IMR-90 (cell line): ENCODE results near the gene TAGLN. TPM values are rescaled to one million over a fixed set of nuclear protein-coding genes. Genes with fewer than 3 reads are reported as not detected.

Experiments
- ATAC-seq: fragments of 200-7000 bp; cut with Tn5 transposase; 2 replicates; pipeline ENCODE4 v1.9.1; 2020; ENCODE audit warnings: low read depth, mild to moderate bottlenecking, moderate library complexity
- BruUV-seq: library from RNA; stranded (reverse); fragments of 400-500 nt; replicated peaks from 2 replicates; lab custom pipeline; 2021; lab: Mats Ljungman, UMichigan
- CTCF ChIA-PET: fragments of 300-600 bp; formaldehyde crosslinking; extraction: SDS; loops from one replicate; lab custom pipeline; 2021; ENCODE audit warnings: antibody characterized with exemption; lab: Yijun Ruan, JAX
- POLR2A ChIA-PET: fragments of 300-600 bp; sonication (Branson Sonifier 250); formaldehyde crosslinking; loops from one replicate; lab custom pipeline; 2022; ENCODE audit warnings: antibody characterized with exemption; ENCODE audit not compliant: unreplicated experiment; lab: Charles Lee
- DNase-seq: peaks from one replicate; pipeline ENCODE4 v3.0.0; 2013
- H2AFZ ChIP-seq: replicated peaks from 2 replicates; pipeline ENCODE3; 2013; ENCODE audit warnings: low read length, mild to moderate bottlenecking; ENCODE audit not compliant: poor library complexity
- H2AK5ac ChIP-seq: 2 replicates; pipeline ENCODE4 v1.6.1; 2013; ENCODE audit warnings: low read depth, low read length, inconsistent platforms
- H2AK9ac ChIP-seq: replicated peaks from 2 replicates; pipeline ENCODE3; 2013; ENCODE audit warnings: mild to moderate bottlenecking, low read depth, low read length, moderate library complexity; ENCODE audit not compliant: poor library complexity
- H2BK120ac ChIP-seq: 2 replicates; pipeline ENCODE4 v1.6.1; 2013; ENCODE audit warnings: low read depth, low read length, inconsistent platforms
- H2BK15ac ChIP-seq: 3 replicates; pipeline ENCODE4 v1.6.1; 2013; ENCODE audit warnings: low read depth, low read length, inconsistent platforms
- H2BK20ac ChIP-seq: 2 replicates; pipeline ENCODE4 v1.6.1; 2013; ENCODE audit warnings: low read depth, mild to moderate bottlenecking, inconsistent platforms, low read length, moderate library complexity
- H2BK5ac ChIP-seq: 2 replicates; pipeline ENCODE4 v1.6.1; 2013; ENCODE audit warnings: mild to moderate bottlenecking, low read depth, low read length, inconsistent platforms; ENCODE audit not compliant: poor library complexity, severe bottlenecking
- H3K14ac ChIP-seq: replicated peaks from 2 replicates; pipeline ENCODE4 v1.6.1; 2013; ENCODE audit warnings: low read depth, low read length, inconsistent platforms
- H3K18ac ChIP-seq: 2 replicates; pipeline ENCODE4 v1.6.1; 2013; ENCODE audit warnings: low read depth, low read length, control low read depth
- H3K23ac ChIP-seq: 2 replicates; pipeline ENCODE4 v1.6.1; 2013; ENCODE audit warnings: low read depth, low read length, inconsistent platforms
- H3K27ac ChIP-seq: 2 replicates; pipeline ENCODE4 v1.5.1; 2013; ENCODE audit warnings: mild to moderate bottlenecking, control low read depth, low read length; ENCODE audit not compliant: insufficient read depth
- H3K27me3 ChIP-seq: 2 replicates; pipeline ENCODE4 v1.6.1; 2013; ENCODE audit warnings: low read length; ENCODE audit not compliant: control insufficient read depth, insufficient read depth
- H3K36me3 ChIP-seq: 2 replicates; pipeline ENCODE4 v1.6.1; 2013; ENCODE audit warnings: low read length, mixed read lengths; ENCODE audit not compliant: control insufficient read depth, insufficient read depth
- H3K4ac ChIP-seq: 2 replicates; pipeline ENCODE4 v1.6.1; 2013; ENCODE audit warnings: low read depth, low read length, inconsistent platforms
- H3K4me1 ChIP-seq: 2 replicates; pipeline ENCODE4 v1.6.1; 2013; ENCODE audit warnings: low read length, mixed read lengths; ENCODE audit not compliant: control insufficient read depth, insufficient read depth
- H3K4me2 ChIP-seq: 2 replicates; pipeline ENCODE4 v1.6.1; 2013; ENCODE audit warnings: low read depth, mild to moderate bottlenecking, control low read depth, low read length, moderate library complexity
- H3K4me3 ChIP-seq: 2 replicates; pipeline ENCODE4 v1.5.1; 2013; ENCODE audit warnings: low read depth, mild to moderate bottlenecking, control low read depth, low read length, moderate library complexity; ENCODE audit not compliant: insufficient read depth
- H3K56ac ChIP-seq: 2 replicates; pipeline ENCODE4 v1.6.1; 2013; ENCODE audit warnings: low read length, inconsistent platforms; ENCODE audit not compliant: insufficient read depth; ENCODE audit errors: extremely low read depth
- H3K79me1 ChIP-seq, 2 experiments: 2 replicates each; pipeline ENCODE4 v1.6.1; 2013; ENCODE audit warnings: low read length in 2 of 2, inconsistent platforms in 1 of 2, low read depth in 1 of 2
- H3K9ac ChIP-seq: 2 replicates; pipeline ENCODE4 v1.6.1; 2013; ENCODE audit warnings: low read depth, low read length, control low read depth
- H3K9me1 ChIP-seq: 2 replicates; pipeline ENCODE4 v1.6.1; 2013; ENCODE audit warnings: low read length, inconsistent platforms; ENCODE audit not compliant: insufficient read depth
- H3K9me3 ChIP-seq: 2 replicates; pipeline ENCODE4 v1.6.1; 2013; ENCODE audit warnings: low read length; ENCODE audit not compliant: control insufficient read depth, insufficient read depth
- H4K20me1 ChIP-seq: 2 replicates; pipeline ENCODE4 v1.6.1; 2013; ENCODE audit warnings: low read length, inconsistent platforms; ENCODE audit not compliant: insufficient read depth
- H4K5ac ChIP-seq: 2 replicates; pipeline ENCODE4 v1.6.1; 2013; ENCODE audit warnings: mild to moderate bottlenecking, low read depth, low read length, control low read depth
- H4K8ac ChIP-seq, 2 experiments: 2 replicates each; pipeline ENCODE4 v1.6.1; 2013; ENCODE audit warnings: low read depth in 2 of 2, low read length in 2 of 2, control low read depth in 1 of 2, inconsistent platforms in 1 of 2
- H4K91ac ChIP-seq: 2 replicates; pipeline ENCODE4 v1.6.1; 2013; ENCODE audit warnings: low read depth, low read length, inconsistent platforms; ENCODE audit not compliant: insufficient read depth
- BHLHE40 ChIP-seq: fragments of 150-350 bp; IDR thresholded peaks from 2 replicates; pipeline ENCODE4 v1.6.1; 2016; ENCODE audit warnings: mild to moderate bottlenecking, low read depth, low read length
- CEBPB ChIP-seq: IDR thresholded peaks from 2 replicates; pipeline ENCODE4 v1.6.1; 2012; ENCODE audit warnings: low read depth, low read length, improper control_type of control experiment
- CHD1 ChIP-seq: IDR thresholded peaks from 2 replicates; pipeline ENCODE4 v1.6.1; 2012; ENCODE audit warnings: low read depth, low read length, improper control_type of control experiment
- CTCF ChIP-seq: conservative IDR thresholded peaks from 2 replicates; pipeline ENCODE4 v1.5.1; 2012; ENCODE audit warnings: mild to moderate bottlenecking, low read depth, low read length, improper control_type of control experiment
- ELK1 ChIP-seq: fragments of 150-350 bp; IDR thresholded peaks from 2 replicates; pipeline ENCODE4 v1.6.1; 2016; ENCODE audit warnings: low read depth, mild to moderate bottlenecking, low read length, moderate library complexity, borderline replicate concordance
- FOS ChIP-seq: fragments of 150-350 bp; IDR thresholded peaks from 2 replicates; pipeline ENCODE4 v1.6.1; 2016; ENCODE audit warnings: low read depth, low read length
- MAFK ChIP-seq: IDR thresholded peaks from 2 replicates; pipeline ENCODE4 v1.6.1; 2012; ENCODE audit warnings: low read depth, low read length, improper control_type of control experiment
- MXI1 ChIP-seq: IDR thresholded peaks from 2 replicates; pipeline ENCODE4 v1.6.1; 2012; ENCODE audit warnings: low read depth, mild to moderate bottlenecking, low read length, moderate library complexity, borderline replicate concordance
- POLR2A ChIP-seq: IDR thresholded peaks from 2 replicates; pipeline ENCODE4 v1.6.1; 2012; ENCODE audit warnings: mild to moderate bottlenecking, low read depth, low read length
- RAD21 ChIP-seq: IDR thresholded peaks from 2 replicates; pipeline ENCODE4 v1.6.1; 2012; ENCODE audit warnings: low read length, improper control_type of control experiment
- RCOR1 ChIP-seq: IDR thresholded peaks from 2 replicates; pipeline ENCODE4 v1.6.1; 2012; ENCODE audit warnings: mild to moderate bottlenecking, low read length, improper control_type of control experiment; ENCODE audit not compliant: insufficient replicate concordance
- RFX5 ChIP-seq: IDR thresholded peaks from 2 replicates; pipeline ENCODE4 v1.8.0; 2012; ENCODE audit warnings: low read depth, mild to moderate bottlenecking, low read length, moderate library complexity
- SMC3 ChIP-seq: fragments of 150-350 bp; IDR thresholded peaks from 2 replicates; pipeline ENCODE4 v1.6.1; 2016; ENCODE audit warnings: low read depth, mild to moderate bottlenecking, antibody characterized with exemption, low read length, moderate library complexity
- USF2 ChIP-seq: fragments of 150-350 bp; IDR thresholded peaks from 2 replicates; pipeline ENCODE4 v1.6.1; 2017; ENCODE audit warnings: mild to moderate bottlenecking, antibody characterized with exemption, low read length, low read depth
- WGBS, 2 experiments: methylation state at CpG; one replicate each; pipeline versions ENCODE4 v1.1.5 to v1.1.7; 2013; ENCODE audit warnings: missing lambda C conversion rate in 2 of 2; ENCODE audit not compliant: insufficient read length in 1 of 2; ENCODE audit errors: extremely low coverage in 2 of 2; 5-methylcytosine and 5-hydroxymethylcytosine counted together
- dilution Hi-C: fragments of 300-500 bp; cut with HindIII; formaldehyde crosslinking; loops from one replicate; pipeline ENCODE4 v1.14.3; 2018; ENCODE audit warnings: low sequenced_read_pairs; ENCODE audit not compliant: unreplicated experiment
- in situ Hi-C: fragments of 300-500 bp; cut with MboI; formaldehyde crosslinking; loops from 3 replicates; pipeline ENCODE4 v1.14.3; 2019; ENCODE audit warnings: low sequenced_read_pairs, inconsistent platforms, mixed read lengths
- intact Hi-C: fragments of 100-400 bp; cut with micrococcal nuclease; formaldehyde crosslinking; loops from 2 replicates; pipeline ENCODE4 v1.10.0; 2022
- polyA plus RNA-seq, 3 experiments: library from polyadenylated mRNA; depleted of rRNA; stranded (reverse); fragments of >200 nt; gene quantifications; 2 replicates each; pipeline ENCODE4 v1.2.3, GENCODE V29; 2012; ENCODE audit warnings: low replicate concordance in 1 of 3
- total RNA-seq: library from RNA; depleted of rRNA; stranded (reverse); fragments of >200 nt; gene quantifications from 2 replicates; pipeline ENCODE4 v1.2.3, GENCODE V29; 2012

Gene TAGLN
- total and polyA plus RNA-seq, 2 of the 4 experiments (the other 2 are of a cell fraction): 2,558 to 3,760 TPM

- DNase-seq: peak; percentile 92
- WGBS, 2 experiments: 30% methylated on average over 2 of the region's 51 CpGs; no CpG with 5 or more reads in 1 of the 2 experiments
- H2AFZ ChIP-seq: peak within 1 kb of the TSS; percentile 92
- H3K27me3 ChIP-seq: no peaks in the 10 kb centered on the region
- H3K18ac ChIP-seq: peak within 1 kb of the TSS; percentile 74
- no TSS peak for BruUV-seq
- dilution Hi-C loops (no loop called here), in situ Hi-C loops (no loop called here), intact Hi-C loops (loop anchor here (1.0 kb wide), 1 partner anchor 33 kb away; no protein-coding TSS in a partner anchor)
- peak within 1 kb of the TSS; percentile 90 for H2BK20ac ChIP-seq
- H3K9ac ChIP-seq: peak within 1 kb of the TSS; percentile 91
- H2BK15ac ChIP-seq: peak within 1 kb of the TSS; percentile 90; the same call in 2 of the 3 replicates
- no peaks in the 10 kb centered on the region for H3K9me3 ChIP-seq
- ChIA-PET CTCF (no interaction called here), POLR2A (interaction anchor here (0.5 to 1.6 kb wide), 5 partner anchors 21 to 116 kb away, joined by 3 to 14 read pairs (median 3); partner anchors contain the start of gene PAFAH1B2)
- peak within 1 kb of the TSS; percentile 88 for H2BK5ac ChIP-seq
- H3K23ac ChIP-seq: peak within 1 kb of the TSS; percentile 93
- H4K5ac ChIP-seq: peak within 1 kb of the TSS; percentile 28
- peak within 1 kb of the TSS; percentile 87 for H2BK120ac ChIP-seq
- H3K56ac ChIP-seq: peak within 1 kb of the TSS; percentile 85
- H4K8ac ChIP-seq: peak within 1 kb of the TSS; percentile 81 to 96
- H3K4ac ChIP-seq: peak within 1 kb of the TSS; percentile 89
- peaks cover 13% of the 10 kb centered on the region for H3K4me1 ChIP-seq
- no peaks in the 10 kb centered on the region; the same call in none of the 2 replicates for H4K20me1 ChIP-seq
- H3K4me2 ChIP-seq: peak within 1 kb of the TSS; percentile 86
- peaks cover 9% of the 10 kb centered on the region for H3K9me1 ChIP-seq
- H3K27ac ChIP-seq: peak within 1 kb of the TSS; percentile 93
- H2AK5ac ChIP-seq: peak within 1 kb of the TSS; percentile 88
- H3K14ac ChIP-seq: peak within 1 kb of the TSS; percentile 91
- peak; percentile 92 for ATAC-seq
- peak within 1 kb of the TSS; percentile 86 for H4K91ac ChIP-seq
- H2AK9ac ChIP-seq: peak within 1 kb of the TSS; percentile 78
- peaks cover 11% of the 10 kb centered on the region for H3K36me3 ChIP-seq
- H3K4me3 ChIP-seq: peak within 1 kb of the TSS; percentile 87
- peaks cover 21 to 44% of the 10 kb centered on the region in 2 experiments for H3K79me1 ChIP-seq
- TF ChIP-seq CHD1 (no peak), MAFK (no peak), SMC3 (no peak), CEBPB (no peak), POLR2A (peak; percentile 83), ELK1 (no peak), BHLHE40 (peak; percentile 32; the same call in 1 of the 2 replicates), RAD21 (no peak), USF2 (no peak), MXI1 (peak; percentile 86), CTCF (no peak), RCOR1 (no peak), FOS (peak; percentile 25; the same call in 1 of the 2 replicates), RFX5 (no peak)
Observed at GRCh38 chr11:117178210-117179034, 20.7 kb upstream of the TAGLN start, which contains the start of gene SIDT2. SIDT2 (plus strand) TSS chr11:117178743; CDS start chr11:117179264, 521 bp downstream.
